ENCODE results near the gene SLC12A5. TPM values are rescaled to one million over a fixed set of nuclear protein-coding genes. Genes with fewer than 3 reads are reported as not detected.

The SLC12A5 gene
- total RNA-seq, 6 experiments from 2014 or later: 0.32 to 0.91 (median 0.64) TPM; not detected in 3

DNA sequence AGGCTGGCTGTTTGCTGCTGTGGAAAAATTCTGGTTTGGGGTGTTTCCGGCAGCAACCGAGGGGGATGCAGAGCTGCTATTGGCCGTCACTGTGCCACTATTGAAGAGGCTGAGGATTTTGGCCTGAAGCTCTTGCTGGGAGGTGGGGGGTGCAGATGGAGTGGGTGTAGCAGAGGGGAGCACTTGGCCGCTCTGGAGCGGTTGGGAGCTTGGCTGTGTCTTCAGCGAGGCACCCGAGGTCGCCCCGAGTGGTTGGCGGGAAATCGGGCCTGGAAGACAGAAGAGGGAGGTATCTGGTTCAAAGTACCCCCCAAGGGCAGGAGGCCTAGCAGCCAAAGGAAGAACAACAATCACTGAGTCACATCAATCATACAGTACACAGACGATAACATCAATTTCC lies 33.6 kb downstream of the SLC12A5 start:
- ATAC-seq (no peak), DNase-seq (no peak)
- intact Hi-C loops (cut with DNase I): no loop called here
- Histone ChIP-seq H3K4me1 (peaks cover 0 to 23% (median 0%) of the 10 kb centered on the region in 4 donors), H3K36me3 (peaks cover 17 to 64% (median 41%) of the 10 kb centered on the region in 4 donors), H3K9me3 (no peaks in the 10 kb centered on the region), H3K27ac (no peak overlapping the region), H3K27me3 (no peaks in the 10 kb centered on the region), H3K4me3 (no peak overlapping the region)
- TF ChIP-seq POLR2A (IDR thresholded peaks at IDR 0.05): no peak
- TF ChIP-seq, protein P1, sequence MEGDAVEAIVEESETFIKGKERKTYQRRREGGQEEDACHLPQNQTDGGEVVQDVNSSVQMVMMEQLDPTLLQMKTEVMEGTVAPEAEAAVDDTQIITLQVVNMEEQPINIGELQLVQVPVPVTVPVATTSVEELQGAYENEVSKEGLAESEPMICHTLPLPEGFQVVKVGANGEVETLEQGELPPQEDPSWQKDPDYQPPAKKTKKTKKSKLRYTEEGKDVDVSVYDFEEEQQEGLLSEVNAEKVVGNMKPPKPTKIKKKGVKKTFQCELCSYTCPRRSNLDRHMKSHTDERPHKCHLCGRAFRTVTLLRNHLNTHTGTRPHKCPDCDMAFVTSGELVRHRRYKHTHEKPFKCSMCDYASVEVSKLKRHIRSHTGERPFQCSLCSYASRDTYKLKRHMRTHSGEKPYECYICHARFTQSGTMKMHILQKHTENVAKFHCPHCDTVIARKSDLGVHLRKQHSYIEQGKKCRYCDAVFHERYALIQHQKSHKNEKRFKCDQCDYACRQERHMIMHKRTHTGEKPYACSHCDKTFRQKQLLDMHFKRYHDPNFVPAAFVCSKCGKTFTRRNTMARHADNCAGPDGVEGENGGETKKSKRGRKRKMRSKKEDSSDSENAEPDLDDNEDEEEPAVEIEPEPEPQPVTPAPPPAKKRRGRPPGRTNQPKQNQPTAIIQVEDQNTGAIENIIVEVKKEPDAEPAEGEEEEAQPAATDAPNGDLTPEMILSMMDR (IDR thresholded peaks at IDR 0.05): no peak
- 97% methylated on average over 12 of the region's 12 CpGs for WGBS (ENCODE audit: insufficient coverage, low coverage, low lambda C conversion rate, missing lambda C conversion rate)

DNA sequence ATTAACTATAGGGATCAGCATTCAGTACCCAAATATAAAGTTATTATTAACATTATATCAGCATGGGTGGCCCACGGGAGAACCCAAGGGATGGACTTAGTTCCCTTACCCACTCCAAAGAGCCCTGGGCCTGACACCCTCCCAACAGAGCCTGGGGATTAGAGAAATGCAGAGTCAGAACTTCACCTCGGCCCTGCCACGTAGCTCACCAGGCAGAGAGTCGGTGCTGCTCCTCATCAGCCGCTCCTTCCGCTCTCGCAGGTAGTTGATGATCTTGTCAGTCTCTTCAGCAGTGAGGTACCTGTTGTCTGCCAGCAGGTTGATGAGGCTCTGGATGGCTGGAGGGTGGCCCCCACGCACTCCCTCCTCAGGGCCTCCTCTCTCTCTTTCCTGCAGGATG lies 34.1 kb downstream of the SLC12A5 start:
- ATAC-seq (no peak), DNase-seq (no peak)
- 86% methylated on average over 5 of the region's 8 CpGs for WGBS (ENCODE audit: insufficient coverage, low coverage, low lambda C conversion rate, missing lambda C conversion rate)
- TF ChIP-seq, protein P1 (IDR thresholded peaks at IDR 0.05): no peak
- no peak for TF ChIP-seq POLR2A (IDR thresholded peaks at IDR 0.05)
- Histone ChIP-seq H3K36me3 (peaks cover 17 to 70% (median 44%) of the 10 kb centered on the region in 4 donors), H3K27ac (no peak overlapping the region), H3K4me3 (no peak overlapping the region), H3K27me3 (no peaks in the 10 kb centered on the region), H3K9me3 (no peaks in the 10 kb centered on the region), H3K4me1 (peaks cover 0 to 19% (median 0%) of the 10 kb centered on the region in 4 donors)
- intact Hi-C loops (cut with DNase I): no loop called here

DNA sequence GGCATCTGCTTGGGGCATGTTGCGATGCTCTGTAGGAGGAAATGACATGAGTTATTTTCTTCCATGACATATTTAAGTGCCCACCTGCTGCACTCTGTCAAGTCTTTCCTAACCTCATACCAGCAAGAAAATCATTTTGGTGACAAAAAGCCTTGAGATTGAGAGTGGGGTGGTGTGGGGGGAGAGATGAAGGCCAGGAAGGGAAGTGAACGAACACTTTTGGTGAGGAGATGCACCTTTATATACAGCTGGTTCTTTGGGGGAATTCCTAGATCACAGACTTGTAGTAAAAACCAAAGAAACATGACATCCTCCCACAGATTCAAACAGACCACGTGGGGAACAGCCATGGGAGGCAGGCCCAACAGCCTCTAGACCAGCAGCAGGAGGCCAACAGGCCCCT lies 34.6 kb downstream of the SLC12A5 start:
- peaks cover 17 to 75% (median 46%) of the 10 kb centered on the region in 4 donors for H3K36me3 ChIP-seq
- no peak for DNase-seq
- H3K4me3 ChIP-seq: no peak overlapping the region
- H3K4me1 ChIP-seq: peaks cover 0 to 16% (median 0%) of the 10 kb centered on the region in 4 donors
- ATAC-seq: no peak
- TF ChIP-seq POLR2A (IDR thresholded peaks at IDR 0.05): no peak
- TF ChIP-seq, protein P1 (IDR thresholded peaks at IDR 0.05): no peak
- WGBS (ENCODE audit: insufficient coverage, low coverage, low lambda C conversion rate, missing lambda C conversion rate): 92% methylated on average over 2 of the region's 3 CpGs
- intact Hi-C loops (cut with DNase I): no loop called here
- no peaks in the 10 kb centered on the region for H3K27me3 ChIP-seq
- no peak overlapping the region for H3K27ac ChIP-seq
- no peaks in the 10 kb centered on the region for H3K9me3 ChIP-seq

DNA sequence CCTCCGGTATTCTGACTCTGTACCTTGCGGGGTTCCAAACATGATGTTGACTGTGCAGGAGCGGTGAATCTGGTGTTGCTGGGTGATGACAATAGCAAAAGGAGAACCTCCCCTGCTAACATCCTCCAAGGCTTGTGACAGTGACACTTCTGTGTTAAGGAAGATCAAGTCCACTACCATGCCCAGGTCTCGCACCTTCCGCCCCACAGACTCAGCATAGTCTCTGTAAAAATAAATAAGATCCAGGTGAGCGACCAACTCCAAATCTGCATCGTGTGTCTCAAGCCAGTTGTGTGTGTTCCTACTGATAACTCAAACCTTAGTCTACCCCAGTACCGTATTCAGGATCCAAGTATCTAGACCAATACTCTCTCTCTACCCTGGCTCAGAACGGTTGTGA lies 36.0 kb downstream of the SLC12A5 start:
- Histone ChIP-seq H3K9me3 (no peaks in the 10 kb centered on the region), H3K4me3 (no peak overlapping the region), H3K4me1 (peaks cover 0 to 11% (median 0%) of the 10 kb centered on the region in 4 donors), H3K27me3 (no peaks in the 10 kb centered on the region), H3K36me3 (peaks cover 18 to 88% (median 52%) of the 10 kb centered on the region in 4 donors), H3K27ac (no peak overlapping the region)
- ATAC-seq (no peak), DNase-seq (no peak)
- 87% methylated on average over 3 of the region's 9 CpGs for WGBS (ENCODE audit: insufficient coverage, low coverage, low lambda C conversion rate, missing lambda C conversion rate)
- TF ChIP-seq POLR2A (IDR thresholded peaks at IDR 0.05): no peak
- TF ChIP-seq, protein P1 (IDR thresholded peaks at IDR 0.05): no peak
- intact Hi-C loops (cut with DNase I): no loop called here

DNA sequence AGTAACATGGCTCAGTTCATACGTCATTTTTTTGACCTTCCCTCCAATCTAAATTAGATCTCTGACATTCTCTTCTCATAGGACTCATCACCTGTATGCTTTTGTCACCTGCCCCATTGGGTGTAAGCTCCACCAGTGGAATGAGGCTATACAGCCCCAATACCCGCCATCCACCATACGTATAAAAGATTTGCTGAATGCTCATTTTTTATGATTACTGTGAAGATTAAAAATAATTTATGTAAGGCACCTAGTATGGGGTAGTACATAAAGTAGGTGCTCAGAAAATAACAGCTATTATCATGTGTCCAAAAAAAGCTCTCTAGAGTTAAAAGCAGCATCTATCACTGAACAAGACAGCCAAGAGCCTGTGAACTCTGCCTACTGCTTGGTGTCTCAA lies 36.7 kb downstream of the SLC12A5 start:
- WGBS (ENCODE audit: insufficient coverage, low coverage, low lambda C conversion rate, missing lambda C conversion rate): 85% methylated on average over 3 of the region's 3 CpGs
- no peak for DNase-seq
- TF ChIP-seq, protein P1 (IDR thresholded peaks at IDR 0.05): no peak
- TF ChIP-seq POLR2A (IDR thresholded peaks at IDR 0.05): no peak

More for the DNA sequence above, 36.7 kb downstream of the SLC12A5 start:
- Histone ChIP-seq H3K9me3 (no peaks in the 10 kb centered on the region), H3K27ac (no peak overlapping the region), H3K4me1 (peaks cover 0 to 9% (median 0%) of the 10 kb centered on the region in 4 donors), H3K36me3 (peaks cover 20 to 90% (median 53%) of the 10 kb centered on the region in 4 donors), H3K27me3 (no peaks in the 10 kb centered on the region), H3K4me3 (no peak overlapping the region)
- intact Hi-C loops (cut with DNase I): no loop called here
- no peak for ATAC-seq

All from right lobe of liver (tissue), 6 donors.